ENCODE measurements around the gene CNDP1.

Gene CNDP1

DNA sequence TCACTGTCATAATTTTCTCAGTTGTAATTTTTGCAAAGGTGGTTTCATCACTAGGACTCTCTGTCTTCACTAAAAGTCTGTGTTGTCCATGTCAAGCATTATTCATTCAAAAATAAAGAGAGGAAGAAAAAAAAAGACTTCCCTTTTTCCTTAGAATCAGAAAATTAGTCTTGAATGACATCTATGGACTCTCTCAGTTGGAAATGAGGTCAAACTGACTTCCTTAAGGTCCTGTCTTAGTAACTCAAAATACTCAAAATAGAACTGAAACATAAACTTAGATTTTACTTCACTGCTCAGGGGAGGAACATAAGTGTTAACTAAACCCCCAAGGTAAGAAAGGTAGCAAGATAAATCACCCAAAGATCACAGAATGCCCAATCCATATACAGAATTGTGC is 61.1 kb downstream of the CNDP1 start:
- no peak for DNase-seq

DNA sequence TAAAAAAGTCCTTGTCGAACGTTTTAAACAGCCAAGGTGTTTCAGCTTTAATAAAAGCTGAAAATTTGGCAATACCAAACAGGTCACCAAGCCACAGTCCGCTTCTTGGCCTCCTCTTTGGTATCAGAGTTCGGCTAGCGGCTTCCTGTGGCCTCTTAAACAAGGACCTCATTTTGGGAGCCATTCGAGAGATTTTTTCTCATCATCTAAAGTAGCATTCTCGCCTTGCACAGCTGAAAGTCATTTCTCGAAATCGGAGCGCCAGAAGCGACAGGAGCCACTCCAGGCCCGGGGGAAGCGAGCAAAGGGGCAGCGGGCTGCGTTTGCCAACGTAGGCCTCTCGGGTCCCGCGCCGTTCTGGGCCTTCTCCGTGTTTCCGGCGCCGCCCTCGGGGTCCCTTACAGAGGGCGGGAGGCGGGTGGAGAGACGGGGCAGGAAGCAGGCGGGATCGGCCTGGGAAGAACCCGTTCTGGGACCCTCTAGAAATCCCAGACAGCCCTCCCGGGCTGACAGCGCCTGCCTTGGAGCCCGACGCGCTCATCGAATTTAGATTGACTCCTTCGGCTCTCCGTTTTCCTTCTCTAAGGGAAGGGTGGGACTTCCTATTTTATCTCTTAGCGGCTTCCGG is 62.8 kb downstream of the CNDP1 start:
- DNase-seq: no peak

DNA sequence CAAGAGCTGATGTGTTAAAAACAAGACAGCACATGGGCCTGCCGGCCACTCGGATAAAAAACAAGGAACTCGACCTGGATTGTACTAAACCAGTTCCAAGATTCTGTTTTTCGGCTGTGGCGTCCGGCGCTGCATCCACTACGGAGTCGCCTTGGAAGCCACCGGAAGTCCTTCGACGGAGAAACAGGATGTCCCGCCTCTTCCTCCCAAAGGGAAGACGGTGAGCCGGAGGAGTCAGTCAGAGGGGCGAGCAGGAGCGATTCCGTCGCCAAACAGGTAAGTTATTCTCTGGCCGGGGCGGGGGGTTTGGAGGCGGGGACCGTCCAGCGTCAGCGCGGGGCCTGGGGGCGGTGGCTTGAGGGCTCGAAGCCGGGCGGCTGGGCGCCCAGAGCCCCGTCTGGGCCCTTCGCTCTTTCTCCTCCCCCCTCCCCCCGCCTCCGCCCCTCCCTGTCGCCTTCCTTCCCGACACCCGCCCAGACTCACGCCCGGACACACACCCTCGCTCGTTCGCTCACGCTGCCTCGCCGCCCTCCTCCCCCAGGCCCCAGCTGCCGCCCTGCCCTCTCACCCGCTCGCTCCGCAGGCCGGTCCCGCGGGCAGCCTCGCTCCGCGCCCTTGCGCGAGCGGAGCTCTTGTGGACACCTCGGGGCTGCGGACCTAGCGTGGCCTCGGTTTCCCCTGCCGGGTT is 63.5 kb downstream of the CNDP1 start, which contains the start of gene ZNF407:
ZNF407 (plus strand) TSS at position 209 of the 688 bp plus-strand sequence. CDS start 33,150 bp downstream, outside the sequence.
- DNase-seq: peak; percentile 99

DNA sequence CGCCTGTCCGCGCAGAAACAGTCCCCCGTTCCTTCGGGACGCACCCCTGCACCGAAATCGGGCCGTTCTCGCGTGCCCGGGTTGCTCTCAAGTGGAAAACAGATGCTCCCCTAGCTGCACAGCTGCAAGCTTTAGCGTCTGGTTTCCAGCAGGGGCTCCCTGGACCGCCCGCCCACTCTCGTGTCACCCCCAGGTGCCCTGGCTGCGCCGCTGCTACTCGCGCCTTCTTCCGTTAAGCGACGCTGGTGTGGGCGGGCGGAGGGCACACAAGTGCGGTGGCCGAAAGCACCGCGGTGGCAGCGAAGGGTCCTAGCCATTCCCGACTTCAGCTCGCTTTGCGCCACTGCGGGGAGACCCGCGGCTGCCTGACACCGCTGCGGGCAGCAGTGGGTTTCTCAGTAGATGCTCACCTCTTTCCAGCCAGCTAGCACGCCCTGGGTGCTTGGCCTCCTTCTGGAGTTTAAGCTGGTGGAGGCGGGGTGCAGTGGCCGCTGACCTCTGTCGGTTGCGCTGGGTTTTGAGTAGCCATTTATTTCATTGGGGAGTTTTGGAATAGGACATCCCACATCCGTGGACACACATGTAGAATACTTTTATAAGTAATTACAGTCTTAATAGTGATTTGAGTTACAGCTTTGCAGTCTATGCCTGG is 64.2 kb downstream of the CNDP1 start:
- DNase-seq: peak; percentile 88

DNA sequence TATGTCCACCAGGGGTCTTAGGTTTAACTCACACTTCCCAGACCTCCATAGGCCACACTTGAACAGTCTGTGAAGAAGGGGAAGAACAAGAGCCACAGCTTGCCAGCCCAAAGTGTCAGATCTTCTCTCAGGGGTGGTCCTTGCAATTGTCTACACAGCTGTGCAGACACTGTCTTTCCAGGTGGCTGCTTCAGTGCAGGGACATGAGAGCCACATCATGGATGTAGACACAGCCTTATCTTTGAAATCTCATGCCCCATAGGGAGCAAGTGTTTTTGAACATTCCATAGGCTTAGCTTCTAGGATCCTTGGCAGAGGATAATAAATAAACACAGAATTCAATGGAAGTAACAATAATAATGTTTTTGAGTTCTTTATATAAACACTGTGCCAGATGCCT is 70.1 kb downstream of the CNDP1 start:
- DNase-seq: no peak

DNA sequence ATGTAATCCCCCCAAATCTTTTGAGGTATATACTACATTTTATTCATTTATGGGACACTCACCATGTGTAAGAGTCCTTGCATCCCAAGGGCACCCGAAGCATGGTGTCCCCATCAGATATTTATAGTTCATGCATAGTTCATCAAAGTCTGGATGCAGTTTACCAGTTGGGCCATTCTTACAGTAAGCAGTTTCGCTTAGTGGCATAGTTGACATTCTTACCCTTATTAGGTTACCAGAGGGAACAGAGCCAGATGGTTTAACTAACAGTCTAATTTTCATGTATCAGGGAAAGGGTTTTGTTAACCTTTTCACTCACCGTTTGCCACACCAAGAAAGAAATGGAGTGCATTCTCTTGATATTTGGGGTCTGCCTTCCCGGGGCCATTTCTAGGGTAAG is 70.5 kb downstream of the CNDP1 start:
- peak; percentile 47 for DNase-seq

DNA sequence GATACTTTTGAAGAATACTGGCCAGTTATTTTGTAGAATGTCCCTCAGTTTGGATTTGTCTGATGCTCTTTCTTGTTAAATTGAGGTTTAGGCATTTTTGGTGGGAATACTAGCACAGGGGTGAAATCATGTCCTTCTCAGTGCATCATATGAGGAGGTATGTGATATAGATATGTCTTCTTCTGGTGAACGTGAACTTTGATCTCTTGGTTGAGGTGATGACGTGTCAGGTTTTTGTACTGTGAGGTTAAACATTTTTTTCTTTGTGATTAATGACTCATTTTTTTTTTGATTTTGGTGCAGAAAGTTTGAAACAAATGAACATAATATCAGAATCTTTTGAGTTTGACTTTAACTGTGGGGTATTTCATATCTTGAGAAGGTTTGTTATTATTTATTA is 74.4 kb downstream of the CNDP1 start:
- no peak for DNase-seq

DNA sequence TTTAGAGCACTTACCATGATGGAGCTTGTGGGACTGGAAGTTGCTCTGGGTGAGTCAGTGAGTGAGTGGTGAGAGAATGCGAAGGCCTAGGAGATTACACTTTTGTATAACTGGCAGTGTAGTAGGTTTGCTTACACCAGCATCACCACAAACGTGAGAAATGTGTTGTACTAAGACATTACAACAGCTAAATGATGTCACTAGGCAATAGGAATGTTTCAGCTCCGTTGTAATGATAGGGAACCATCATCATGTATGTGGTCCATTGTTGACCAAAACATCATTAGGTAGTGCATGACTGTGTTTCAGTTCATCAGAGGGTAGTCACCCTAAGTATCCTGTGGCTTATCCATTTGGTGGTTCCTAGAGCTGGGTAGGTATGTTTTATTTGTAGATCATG is 75.2 kb downstream of the CNDP1 start:
- no peak for DNase-seq

DNA sequence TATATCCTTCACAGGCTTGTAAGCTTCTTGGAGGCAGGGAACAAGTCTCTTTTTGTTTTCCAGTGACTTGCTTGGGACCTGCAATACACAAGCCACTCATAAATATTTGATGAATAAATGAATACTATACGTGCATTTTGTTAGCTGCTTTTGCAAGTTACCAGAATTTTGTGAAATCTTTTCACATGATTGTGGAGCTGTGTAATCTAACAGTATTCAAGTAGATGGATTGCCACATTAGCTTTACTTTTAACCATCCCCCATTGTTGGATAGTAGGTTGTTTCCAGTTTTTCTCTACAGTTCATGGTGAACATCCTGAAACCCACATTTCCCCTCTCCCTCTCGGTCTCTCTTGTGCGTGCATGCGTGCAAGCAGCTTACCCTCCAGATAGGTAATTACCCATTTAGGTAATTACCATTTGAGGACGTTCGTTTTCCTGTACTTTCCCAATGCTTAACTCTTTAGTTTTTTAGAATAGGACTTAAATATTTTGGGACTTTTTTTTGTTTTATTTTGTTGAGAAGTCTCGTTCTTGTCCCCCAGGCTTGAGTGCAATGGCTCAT is 75.8 kb downstream of the CNDP1 start:
- DNase-seq: no peak

DNA sequence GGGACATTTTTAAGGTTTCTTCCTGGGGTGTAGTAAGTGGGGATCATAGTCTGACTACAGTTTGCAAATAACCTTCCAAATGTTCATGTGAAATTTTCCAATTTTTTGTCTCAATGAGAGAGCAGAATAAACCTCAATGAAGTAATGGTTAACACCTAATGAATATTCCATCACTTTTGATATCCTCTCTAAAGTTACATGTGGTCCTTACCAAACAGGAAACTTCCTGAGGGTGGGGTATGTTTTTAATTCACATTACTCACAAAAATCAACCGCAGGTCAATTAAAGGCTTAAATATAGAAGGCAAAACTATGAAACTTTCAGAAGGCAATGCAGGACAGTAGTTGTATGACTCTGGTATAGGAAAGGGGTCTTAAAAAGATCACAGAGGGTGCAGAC is 76.6 kb downstream of the CNDP1 start:
- DNase-seq: no peak

DNA sequence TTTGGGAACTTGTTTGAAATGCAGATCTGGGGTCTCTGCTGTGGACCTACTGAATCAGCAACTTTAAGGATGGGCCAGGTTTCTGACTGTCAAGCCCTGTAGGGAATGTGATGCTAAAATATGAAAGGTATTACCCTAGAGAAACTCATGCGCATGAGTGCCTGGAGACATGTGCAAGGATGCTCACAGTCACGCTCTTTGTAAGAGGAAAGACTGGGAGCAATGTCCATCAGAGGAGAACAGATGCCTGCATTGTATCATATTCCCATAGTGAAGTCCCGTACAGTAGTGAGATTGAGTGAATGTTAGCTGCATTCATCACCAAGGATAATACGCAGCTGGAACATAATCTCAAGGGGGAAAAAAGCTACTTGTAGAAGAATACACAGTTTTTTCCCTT is 77.5 kb downstream of the CNDP1 start:
- DNase-seq: no peak

DNA sequence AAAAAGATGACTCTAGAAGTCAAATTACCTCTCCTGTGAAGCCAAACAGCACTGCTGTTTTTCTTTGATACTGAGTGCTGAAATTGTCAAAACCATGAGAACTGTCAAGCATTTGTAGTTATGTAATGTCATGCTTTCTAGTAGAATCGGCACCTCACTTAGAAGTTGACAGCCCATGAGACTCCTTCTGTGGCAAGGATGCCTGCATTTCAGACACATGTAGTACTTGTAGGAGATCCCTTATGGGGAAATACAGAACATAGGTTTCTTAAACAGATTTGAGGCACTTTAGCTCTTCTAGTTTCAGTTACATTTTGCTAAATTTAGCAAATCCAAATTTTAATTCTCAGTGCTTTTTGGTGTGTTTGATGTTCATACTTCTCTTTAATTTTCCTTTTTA is 79.1 kb downstream of the CNDP1 start:
- DNase-seq: no peak

DNA sequence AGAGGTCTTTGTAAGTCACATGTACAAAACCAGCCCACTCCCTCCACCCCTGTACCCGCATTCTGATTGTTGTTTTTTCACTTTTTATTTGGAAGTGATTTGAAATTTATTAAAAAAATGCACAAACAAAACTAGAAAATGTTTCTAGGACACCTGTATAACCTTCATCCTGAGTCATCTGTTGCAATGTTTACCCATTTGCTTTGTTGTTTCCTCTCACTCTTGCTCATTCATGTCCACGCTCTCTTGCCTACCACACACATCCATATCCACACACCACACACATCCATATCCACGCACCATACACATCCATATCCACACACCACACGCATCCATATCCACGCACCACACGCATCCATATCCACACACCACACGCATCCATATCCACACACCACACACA is 82.2 kb downstream of the CNDP1 start:
- DNase-seq: no peak

DNA sequence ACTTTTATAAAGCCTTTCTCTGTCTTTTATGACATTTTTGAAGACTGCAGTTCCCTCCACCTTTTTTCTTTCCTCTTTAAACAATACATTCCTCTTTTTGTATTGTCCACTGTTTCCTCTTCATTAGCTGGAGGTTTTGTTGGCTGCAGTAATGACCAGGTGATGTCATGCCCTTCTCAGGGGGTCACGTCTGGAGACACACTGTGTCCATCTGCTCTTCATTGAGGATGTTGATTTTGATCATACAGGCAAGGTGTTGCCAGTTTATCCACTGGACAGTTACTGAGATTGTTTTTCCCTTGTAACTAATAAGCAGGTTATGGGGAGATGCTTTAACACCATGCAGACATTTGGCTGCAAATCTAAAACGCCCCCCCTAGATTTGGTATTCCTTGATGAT is 83.2 kb downstream of the CNDP1 start:
- no peak for DNase-seq

DNA sequence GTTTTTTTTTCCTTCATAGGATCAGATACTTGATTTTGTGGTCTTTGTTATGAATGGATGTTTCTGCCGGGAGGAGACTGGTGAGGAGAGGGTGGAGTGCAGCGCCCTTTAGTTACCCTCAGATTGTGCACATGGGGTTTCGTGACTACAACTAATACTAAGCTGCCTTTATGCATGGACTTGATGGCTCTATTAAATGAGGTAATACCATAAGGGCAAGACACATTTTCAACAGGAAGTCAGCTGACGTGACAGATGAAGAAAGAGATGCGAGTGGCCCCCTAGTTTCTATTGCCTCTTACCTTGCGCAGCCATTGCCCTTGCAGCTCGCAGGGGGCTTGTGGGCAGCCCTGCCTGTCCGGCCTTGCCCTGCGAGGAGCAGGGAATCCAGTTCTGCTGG is 87.8 kb downstream of the CNDP1 start:
- DNase-seq: no peak

DNA sequence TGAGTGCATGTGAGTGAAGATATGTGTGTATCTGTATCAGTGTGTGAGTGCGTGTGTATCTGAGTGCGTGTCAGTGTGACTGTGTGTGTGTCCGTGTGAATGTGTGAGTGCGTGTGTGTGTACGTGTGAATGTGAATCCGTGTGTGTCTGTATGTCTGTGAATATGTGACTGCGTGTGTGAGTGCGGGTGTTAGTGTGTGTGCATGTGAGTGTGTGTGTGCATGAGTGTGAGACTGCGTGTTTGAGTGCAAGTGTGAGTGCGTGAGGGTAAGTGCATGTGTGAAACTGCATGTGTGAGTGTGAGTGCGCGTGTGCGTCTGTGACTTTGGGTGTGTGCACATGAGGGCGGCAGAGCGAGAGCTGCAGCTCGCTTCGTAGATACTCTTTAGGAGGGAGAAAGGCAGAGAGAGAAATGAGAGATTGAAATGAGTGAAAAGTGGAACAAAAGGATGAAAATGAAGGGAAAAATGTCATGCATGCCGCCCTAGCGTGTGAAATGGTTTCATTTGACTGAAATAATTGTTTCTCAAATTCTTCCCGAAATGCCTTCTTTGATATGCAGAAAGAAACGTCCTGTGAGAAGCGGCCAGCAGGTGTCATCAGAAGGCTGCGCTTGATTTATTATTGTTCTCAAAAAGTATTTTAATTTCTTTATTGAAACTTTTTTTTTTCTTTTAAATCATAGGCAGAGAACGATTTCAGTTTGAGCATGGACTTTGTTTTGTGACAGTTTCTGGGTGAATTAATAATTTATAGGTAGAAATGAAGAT is 88.9 kb downstream of the CNDP1 start:
- DNase-seq: peak; percentile 40

DNA sequence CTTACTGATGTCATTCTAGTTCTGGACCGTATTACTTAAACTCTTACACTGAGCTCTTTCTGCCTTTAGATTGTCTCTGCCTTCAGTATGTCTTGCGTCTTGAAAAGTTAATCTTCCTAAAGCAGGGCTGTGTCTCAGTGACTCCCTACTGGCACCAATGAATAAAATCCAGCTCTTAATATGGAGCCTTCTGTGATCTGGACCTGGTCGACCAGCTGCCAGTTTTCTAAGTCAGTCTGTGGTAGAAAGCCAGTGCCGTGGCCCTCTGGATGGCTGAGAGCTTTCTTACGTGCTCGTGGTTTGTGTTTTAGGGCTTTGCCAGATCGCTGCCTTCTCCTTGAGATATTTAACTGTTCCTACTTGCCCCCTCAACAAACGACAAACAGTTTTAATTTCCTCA is 90.2 kb downstream of the CNDP1 start:
- DNase-seq: no peak

DNA sequence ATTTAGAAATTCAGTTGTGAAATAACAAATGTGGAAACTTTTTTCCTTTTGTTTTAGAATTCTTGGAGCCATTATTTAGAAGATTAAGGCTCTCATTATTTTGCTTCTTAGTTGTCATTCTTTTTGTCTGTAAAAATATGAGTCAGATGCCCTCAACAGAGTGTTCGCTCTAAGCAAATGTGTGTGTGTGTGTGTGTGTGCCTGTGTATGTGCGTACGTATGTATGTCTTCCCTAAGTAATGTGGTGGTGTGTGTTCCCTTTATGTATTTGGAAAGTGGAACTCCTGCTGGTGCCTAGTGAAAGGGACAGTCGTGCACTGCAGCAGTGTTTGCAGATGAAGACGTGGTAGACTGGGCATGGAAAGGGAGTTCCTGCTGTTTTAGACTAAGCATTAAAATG is 90.9 kb downstream of the CNDP1 start:
- no peak for DNase-seq

DNA sequence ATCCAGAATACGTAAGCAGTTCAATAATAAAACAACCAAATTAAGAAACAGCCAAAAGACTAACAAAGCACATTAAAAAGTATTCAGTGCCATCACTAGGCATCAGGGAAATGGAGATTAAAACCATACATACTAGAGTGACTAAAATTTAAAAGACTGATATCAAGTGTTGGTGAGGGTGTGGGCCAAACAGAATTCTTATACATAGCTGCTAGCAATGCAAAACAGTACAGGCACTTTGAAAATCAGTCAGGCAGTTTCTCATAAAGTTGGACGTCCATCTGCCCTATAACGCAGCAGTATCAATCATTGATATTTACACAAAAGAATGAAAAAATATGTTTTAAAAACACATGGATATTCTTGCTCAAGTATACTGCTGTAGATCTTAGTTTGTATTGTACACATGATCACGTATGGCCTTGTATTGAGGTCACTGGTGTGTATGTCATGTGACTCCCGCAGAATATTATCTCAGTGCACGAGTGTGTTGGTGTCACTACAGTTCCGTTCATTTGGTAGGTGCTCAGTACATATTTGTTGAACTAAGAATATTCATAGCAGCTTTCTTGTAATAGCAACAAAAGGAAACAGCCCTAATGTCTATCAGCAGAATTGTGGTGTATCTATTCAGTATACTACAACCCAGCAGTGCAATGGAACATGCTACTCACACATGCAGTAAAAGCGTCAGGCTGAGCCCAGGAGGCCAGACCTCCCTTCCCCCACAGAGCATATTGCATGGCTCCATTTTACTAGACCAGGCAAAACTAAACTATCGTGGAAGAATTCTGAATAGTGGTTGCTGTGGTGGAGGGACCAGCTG is 92.0 kb downstream of the CNDP1 start:
- DNase-seq: no peak

DNA sequence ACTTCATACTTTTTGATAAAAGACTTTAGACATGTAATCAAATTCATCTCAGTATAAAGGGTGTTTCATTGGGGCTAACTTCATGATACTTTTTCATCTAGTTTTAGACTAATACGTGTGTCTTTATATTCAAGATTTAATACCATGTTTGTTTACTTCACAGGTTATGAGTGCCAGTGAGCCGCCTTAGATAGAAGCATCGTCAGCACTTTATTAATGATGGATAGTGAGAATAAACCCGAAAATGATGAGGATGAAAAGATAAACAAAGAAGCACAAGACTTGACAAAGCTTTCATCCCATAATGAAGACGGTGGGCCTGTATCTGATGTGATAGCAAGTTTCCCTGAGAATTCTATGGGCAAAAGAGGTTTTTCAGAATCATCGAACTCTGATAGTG is 96.5 kb downstream of the CNDP1 start:
- no peak for DNase-seq

DNA sequence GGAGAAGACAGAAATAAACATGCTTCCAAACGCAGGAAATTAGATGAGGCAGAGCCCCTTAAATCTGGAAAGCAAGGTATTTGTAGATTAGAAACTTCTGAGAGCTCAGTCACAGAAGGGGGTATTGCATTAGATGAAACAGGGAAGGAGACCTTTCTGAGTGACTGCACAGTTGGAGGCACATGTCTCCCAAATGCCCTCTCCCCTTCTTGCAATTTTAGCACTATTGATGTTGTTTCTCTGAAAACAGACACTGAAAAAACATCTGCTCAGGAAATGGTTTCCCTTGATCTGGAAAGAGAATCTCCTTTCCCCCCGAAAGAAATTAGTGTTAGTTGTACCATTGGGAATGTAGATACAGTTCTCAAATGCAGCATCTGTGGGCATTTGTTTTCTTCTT is 96.9 kb downstream of the CNDP1 start:
- no peak for DNase-seq

DNA sequence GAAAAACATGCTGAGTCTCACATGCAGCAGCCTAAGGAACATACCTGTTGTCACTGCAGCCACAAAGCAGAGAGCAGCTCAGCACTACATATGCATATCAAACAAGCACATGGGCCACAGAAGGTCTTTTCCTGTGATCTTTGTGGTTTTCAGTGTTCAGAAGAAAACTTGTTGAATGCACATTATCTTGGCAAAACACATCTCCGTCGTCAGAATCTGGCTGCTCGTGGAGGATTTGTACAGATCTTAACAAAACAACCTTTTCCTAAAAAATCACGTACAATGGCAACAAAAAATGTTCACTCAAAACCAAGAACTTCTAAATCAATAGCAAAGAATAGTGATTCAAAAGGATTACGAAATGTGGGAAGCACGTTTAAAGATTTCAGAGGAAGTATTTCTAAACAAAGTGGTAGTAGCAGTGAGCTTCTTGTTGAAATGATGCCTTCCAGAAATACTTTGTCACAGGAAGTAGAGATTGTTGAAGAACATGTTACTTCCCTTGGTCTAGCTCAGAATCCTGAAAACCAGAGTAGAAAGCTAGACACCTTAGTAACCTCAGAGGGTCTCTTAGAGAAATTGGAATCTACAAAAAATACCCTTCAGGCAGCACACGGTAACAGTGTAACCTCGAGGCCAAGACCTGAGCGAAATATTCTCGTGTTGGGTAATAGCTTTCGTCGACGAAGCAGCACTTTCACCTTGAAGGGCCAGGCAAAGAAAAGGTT is 97.5 kb downstream of the CNDP1 start:
- DNase-seq: peak; percentile 19

All from eye (tissue), 1 donor.